Measurements from ENCODE around the gene FFAR2. TPM values are rescaled to one million over a fixed set of nuclear protein-coding genes. Genes with fewer than 3 reads are reported as not detected.
"Not testable (repeated sequence)": the region's sequence is repeated elsewhere in the genome, so short reads cannot be mapped to it uniquely, and the experiment has no call there.

FFAR2 gene
- total and polyA plus RNA-seq, 5 donors, result 0.11 to 0.63 (median 0.36) TPM; not detected in 1

- ATAC-seq (no peak), DNase-seq (no peak)
- intact Hi-C loops (cut with DNase I), result no loop called here
- Histone ChIP-seq H3K4me3 (ENCODE audit: low read length) (no peak overlapping the region), H3K27ac (ENCODE audit: low read length) (no peak overlapping the region), H3K27me3 (ENCODE audit: control insufficient read depth, insufficient read depth) (no peaks in the 10 kb centered on the region), H3K9me3 (ENCODE audit: control insufficient read depth, low read length) (no peaks in the 10 kb centered on the region), H3K4me1 (ENCODE audit: control insufficient read depth, insufficient read depth, low read length) (peaks cover 10% of the 10 kb centered on the region)
- WGBS, result 60% methylated on average over 1 of the region's 1 CpG
These were observed 10.1 kb downstream of the FFAR2 start for GRCh38 chr19:35458192-35458591.

- 34% methylated on average over 10 of the region's 10 CpGs for WGBS
- Histone ChIP-seq H3K27me3 (ENCODE audit: control insufficient read depth, insufficient read depth) (no peaks in the 10 kb centered on the region), H3K9me3 (ENCODE audit: control insufficient read depth, low read length) (no peaks in the 10 kb centered on the region), H3K4me1 (ENCODE audit: control insufficient read depth, insufficient read depth, low read length) (peaks cover 10% of the 10 kb centered on the region), H3K27ac (ENCODE audit: low read length) (peak overlapping the region; percentile 12), H3K4me3 (ENCODE audit: low read length) (no peak overlapping the region)
- intact Hi-C loops (cut with DNase I), result no loop called here
- no peak for DNase-seq
- ATAC-seq, result peak in 1 of 2 donors; percentile 8
These were observed 10.8 kb downstream of the FFAR2 start for GRCh38 chr19:35458731-35459391.

GRCh38 chr19:35459414-35460082 lies 11.5 kb downstream of the FFAR2 start:
- H3K9me3 ChIP-seq (ENCODE audit: control insufficient read depth, low read length), result no peaks in the 10 kb centered on the region
- intact Hi-C loops (cut with DNase I), result loop anchor here in 1 of 4 donors (10.0 kb wide), 1 partner anchor 105 kb away; the partner anchor contains the start of gene FFAR3
- no peak overlapping the region for H3K27ac ChIP-seq (ENCODE audit: low read length)
- H3K27me3 ChIP-seq (ENCODE audit: control insufficient read depth, insufficient read depth), result no peaks in the 10 kb centered on the region
- 30% methylated on average over 14 of the region's 14 CpGs for WGBS
- H3K4me1 ChIP-seq (ENCODE audit: control insufficient read depth, insufficient read depth, low read length), result peaks cover 10% of the 10 kb centered on the region
- peak; percentile 50 to 80 for ATAC-seq
- no peak overlapping the region for H3K4me3 ChIP-seq (ENCODE audit: low read length)
- DNase-seq, result peak; percentile 68 to 88 (median 70)

- intact Hi-C loops (cut with DNase I), result loop anchor here in 1 of 4 donors (10.0 kb wide), 1 partner anchor 106 kb away; the partner anchor contains the start of gene FFAR3
- no peaks in the 10 kb centered on the region for H3K27me3 ChIP-seq (ENCODE audit: control insufficient read depth, insufficient read depth)
- no peak overlapping the region for H3K27ac ChIP-seq (ENCODE audit: low read length)
- 86% methylated on average over 10 of the region's 10 CpGs for WGBS
- peaks cover 10% of the 10 kb centered on the region for H3K4me1 ChIP-seq (ENCODE audit: control insufficient read depth, insufficient read depth, low read length)
- H3K9me3 ChIP-seq (ENCODE audit: control insufficient read depth, low read length), result no peaks in the 10 kb centered on the region
- no peak for DNase-seq
- H3K4me3 ChIP-seq (ENCODE audit: low read length), result no peak overlapping the region
- no peak for ATAC-seq
These were observed 12.6 kb downstream of the FFAR2 start for GRCh38 chr19:35460608-35461007.

- H3K4me3 ChIP-seq (ENCODE audit: low read length), result no peak overlapping the region
- H3K4me1 ChIP-seq (ENCODE audit: control insufficient read depth, insufficient read depth, low read length), result peaks cover 10% of the 10 kb centered on the region
- DNase-seq (no peak), ATAC-seq (no peak)
- WGBS, result 53% methylated on average over 9 of the region's 9 CpGs
- H3K9me3 ChIP-seq (ENCODE audit: control insufficient read depth, low read length), result no peaks in the 10 kb centered on the region
- no peak overlapping the region for H3K27ac ChIP-seq (ENCODE audit: low read length)
- intact Hi-C loops (cut with DNase I), result loop anchor here in 1 of 4 donors (10.0 kb wide), 1 partner anchor 106 kb away; the partner anchor contains the start of gene FFAR3
- no peaks in the 10 kb centered on the region for H3K27me3 ChIP-seq (ENCODE audit: control insufficient read depth, insufficient read depth)
These were observed 13.0 kb downstream of the FFAR2 start for GRCh38 chr19:35461060-35461459.

- DNase-seq; H3K4me3 ChIP-seq (ENCODE audit: low read length); ATAC-seq; H3K9me3 ChIP-seq (ENCODE audit: control insufficient read depth, low read length); H3K27ac ChIP-seq (ENCODE audit: low read length); H3K4me1 ChIP-seq (ENCODE audit: control insufficient read depth, insufficient read depth, low read length); H3K27me3 ChIP-seq (ENCODE audit: control insufficient read depth, insufficient read depth): not testable (repeated sequence)
- intact Hi-C loops (cut with DNase I), result loop anchor here in 1 of 4 donors (10.0 kb wide), 1 partner anchor 107 kb away; the partner anchor contains the start of gene FFAR3
These were observed 13.7 kb downstream of the FFAR2 start for GRCh38 chr19:35461788-35462187.

- WGBS, result 9% methylated on average over 6 of the region's 6 CpGs
- Histone ChIP-seq H3K27ac (ENCODE audit: low read length) (no peak overlapping the region), H3K27me3 (ENCODE audit: control insufficient read depth, insufficient read depth) (no peaks in the 10 kb centered on the region), H3K4me3 (ENCODE audit: low read length) (no peak overlapping the region), H3K4me1 (ENCODE audit: control insufficient read depth, insufficient read depth, low read length) (peaks cover 10% of the 10 kb centered on the region), H3K9me3 (ENCODE audit: control insufficient read depth, low read length) (no peaks in the 10 kb centered on the region)
- ATAC-seq (peak; percentile 53 to 55), DNase-seq (no peak)
- intact Hi-C loops (cut with DNase I), result loop anchor here in 1 of 4 donors (10.0 kb wide), 1 partner anchor 108 kb away; the partner anchor contains the start of gene FFAR3
These were observed 14.5 kb downstream of the FFAR2 start for GRCh38 chr19:35462476-35462953.

- not testable (repeated sequence) for H3K27ac ChIP-seq (ENCODE audit: low read length); H3K4me3 ChIP-seq (ENCODE audit: low read length); ATAC-seq; H3K4me1 ChIP-seq (ENCODE audit: control insufficient read depth, insufficient read depth, low read length); H3K27me3 ChIP-seq (ENCODE audit: control insufficient read depth, insufficient read depth); H3K9me3 ChIP-seq (ENCODE audit: control insufficient read depth, low read length); DNase-seq
- intact Hi-C loops (cut with DNase I), result loop anchor here in 1 of 4 donors (10.0 kb wide), 1 partner anchor 108 kb away; the partner anchor contains the start of gene FFAR3
- WGBS, result 68% methylated on average over 7 of the region's 7 CpGs
These were observed 14.9 kb downstream of the FFAR2 start for GRCh38 chr19:35462956-35463355.

- H3K9me3 ChIP-seq (ENCODE audit: control insufficient read depth, low read length), result no peaks in the 10 kb centered on the region
- H3K4me3 ChIP-seq (ENCODE audit: low read length), result no peak overlapping the region
- no peak overlapping the region for H3K27ac ChIP-seq (ENCODE audit: low read length)
- intact Hi-C loops (cut with DNase I), result loop anchor here in 3 of 4 donors (2.0 to 10.0 kb wide), 4 partner anchors 49 to 114 kb away; partner anchors contain the start of gene FFAR3 (in 1 of the 3)
- WGBS, result 96% methylated on average over 1 of the region's 1 CpG
- peaks cover 4% of the 10 kb centered on the region for H3K4me1 ChIP-seq (ENCODE audit: control insufficient read depth, insufficient read depth, low read length)
- no peaks in the 10 kb centered on the region for H3K27me3 ChIP-seq (ENCODE audit: control insufficient read depth, insufficient read depth)
- DNase-seq (no peak), ATAC-seq (no peak)
These were observed 18.2 kb downstream of the FFAR2 start for GRCh38 chr19:35466259-35466658.

GRCh38 chr19:35468637-35469036 lies 20.6 kb downstream of the FFAR2 start:
- H3K4me1 ChIP-seq (ENCODE audit: control insufficient read depth, insufficient read depth, low read length), result no peaks in the 10 kb centered on the region
- no peaks in the 10 kb centered on the region for H3K27me3 ChIP-seq (ENCODE audit: control insufficient read depth, insufficient read depth)
- intact Hi-C loops (cut with DNase I), result loop anchor here in 2 of 4 donors (5.0 to 10.0 kb wide), 3 partner anchors 51 to 116 kb away; partner anchors contain the start of gene FFAR3 (in 1 of the 2)
- WGBS, result 26% methylated on average over 2 of the region's 2 CpGs
- no peak overlapping the region for H3K27ac ChIP-seq (ENCODE audit: low read length)
- ATAC-seq (peak; percentile 90), DNase-seq (peak; percentile 30 to 65 (median 60))
- no peak overlapping the region for H3K4me3 ChIP-seq (ENCODE audit: low read length)
- no peaks in the 10 kb centered on the region for H3K9me3 ChIP-seq (ENCODE audit: control insufficient read depth, low read length)

- Histone ChIP-seq H3K4me1 (ENCODE audit: control insufficient read depth, insufficient read depth, low read length) (no peaks in the 10 kb centered on the region), H3K9me3 (ENCODE audit: control insufficient read depth, low read length) (no peaks in the 10 kb centered on the region), H3K4me3 (ENCODE audit: low read length) (no peak overlapping the region), H3K27me3 (ENCODE audit: control insufficient read depth, insufficient read depth) (no peaks in the 10 kb centered on the region), H3K27ac (ENCODE audit: low read length) (no peak overlapping the region)
- no peak for ATAC-seq
- intact Hi-C loops (cut with DNase I), result no loop called here
- no peak for DNase-seq
- 87% methylated on average over 7 of the region's 7 CpGs for WGBS
These were observed 22.1 kb downstream of the FFAR2 start for GRCh38 chr19:35470128-35470527.

Data from right cardiac atrium (tissue), 5 donors.